ENCODE data around the gene PDLIM5.

The PDLIM5 gene

GRCh38 chr4:94548571-94548970, 96.8 kb downstream of the PDLIM5 start:
- ATAC-seq = peak; percentile 93

GRCh38 chr4:94550352-94550751, 98.6 kb downstream of the PDLIM5 start:
- no peak for TF ChIP-seq ZNF8 (CRISPR knock-in tag; IDR thresholded peaks at IDR 0.05)
- TF ChIP-seq, protein P1, sequence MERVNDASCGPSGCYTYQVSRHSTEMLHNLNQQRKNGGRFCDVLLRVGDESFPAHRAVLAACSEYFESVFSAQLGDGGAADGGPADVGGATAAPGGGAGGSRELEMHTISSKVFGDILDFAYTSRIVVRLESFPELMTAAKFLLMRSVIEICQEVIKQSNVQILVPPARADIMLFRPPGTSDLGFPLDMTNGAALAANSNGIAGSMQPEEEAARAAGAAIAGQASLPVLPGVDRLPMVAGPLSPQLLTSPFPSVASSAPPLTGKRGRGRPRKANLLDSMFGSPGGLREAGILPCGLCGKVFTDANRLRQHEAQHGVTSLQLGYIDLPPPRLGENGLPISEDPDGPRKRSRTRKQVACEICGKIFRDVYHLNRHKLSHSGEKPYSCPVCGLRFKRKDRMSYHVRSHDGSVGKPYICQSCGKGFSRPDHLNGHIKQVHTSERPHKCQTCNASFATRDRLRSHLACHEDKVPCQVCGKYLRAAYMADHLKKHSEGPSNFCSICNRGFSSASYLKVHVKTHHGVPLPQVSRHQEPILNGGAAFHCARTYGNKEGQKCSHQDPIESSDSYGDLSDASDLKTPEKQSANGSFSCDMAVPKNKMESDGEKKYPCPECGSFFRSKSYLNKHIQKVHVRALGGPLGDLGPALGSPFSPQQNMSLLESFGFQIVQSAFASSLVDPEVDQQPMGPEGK (CRISPR knock-in tag; IDR thresholded peaks at IDR 0.05; ENCODE audit: borderline replicate concordance) = no peak
- TF ChIP-seq ZC3H10 (CRISPR knock-in tag; IDR thresholded peaks at IDR 0.05) = no peak
- TF ChIP-seq BACH2 (CRISPR knock-in tag; IDR thresholded peaks at IDR 0.05; ENCODE audit: borderline replicate concordance) = no peak
- TF ChIP-seq, protein P2, sequence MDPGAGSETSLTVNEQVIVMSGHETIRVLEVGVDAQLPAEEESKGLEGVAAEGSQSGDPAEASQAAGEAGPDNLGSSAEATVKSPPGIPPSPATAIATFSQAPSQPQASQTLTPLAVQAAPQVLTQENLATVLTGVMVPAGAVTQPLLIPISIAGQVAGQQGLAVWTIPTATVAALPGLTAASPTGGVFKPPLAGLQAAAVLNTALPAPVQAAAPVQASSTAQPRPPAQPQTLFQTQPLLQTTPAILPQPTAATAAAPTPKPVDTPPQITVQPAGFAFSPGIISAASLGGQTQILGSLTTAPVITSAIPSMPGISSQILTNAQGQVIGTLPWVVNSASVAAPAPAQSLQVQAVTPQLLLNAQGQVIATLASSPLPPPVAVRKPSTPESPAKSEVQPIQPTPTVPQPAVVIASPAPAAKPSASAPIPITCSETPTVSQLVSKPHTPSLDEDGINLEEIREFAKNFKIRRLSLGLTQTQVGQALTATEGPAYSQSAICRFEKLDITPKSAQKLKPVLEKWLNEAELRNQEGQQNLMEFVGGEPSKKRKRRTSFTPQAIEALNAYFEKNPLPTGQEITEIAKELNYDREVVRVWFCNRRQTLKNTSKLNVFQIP (CRISPR knock-in tag; IDR thresholded peaks at IDR 0.05; ENCODE audit: borderline replicate concordance, low read depth) = no peak
- no peak for TF ChIP-seq ZFP30 (CRISPR knock-in tag; IDR thresholded peaks at IDR 0.05)
- no peak for TF ChIP-seq PPARA (CRISPR knock-in tag; IDR thresholded peaks at IDR 0.05; ENCODE audit: borderline replicate concordance)
- no peak for TF ChIP-seq CREB5 (CRISPR knock-in tag; IDR thresholded peaks at IDR 0.05; ENCODE audit: low read depth)
- no peak for TF ChIP-seq ZFP3 (CRISPR knock-in tag; IDR thresholded peaks at IDR 0.05)
- no peak for TF ChIP-seq OSR1 (CRISPR knock-in tag; IDR thresholded peaks at IDR 0.05)
- no peak for TF ChIP-seq TSHZ2 (CRISPR knock-in tag; IDR thresholded peaks at IDR 0.05)
- no peak for TF ChIP-seq ZNF70 (CRISPR knock-in tag; IDR thresholded peaks at IDR 0.05)
- no peak for TF ChIP-seq ZNF565 (CRISPR knock-in tag; conservative IDR thresholded peaks at IDR 0.05; ENCODE audit: low read depth)
- TF ChIP-seq TOX (CRISPR knock-in tag; IDR thresholded peaks at IDR 0.05; ENCODE audit: borderline replicate concordance) = no peak
- no peak for TF ChIP-seq CSRNP3 (CRISPR knock-in tag; IDR thresholded peaks at IDR 0.05)
- no peak for TF ChIP-seq ESRRG (CRISPR knock-in tag; IDR thresholded peaks at IDR 0.05)
- TF ChIP-seq ARNTL (CRISPR knock-in tag; IDR thresholded peaks at IDR 0.05; ENCODE audit: borderline replicate concordance, low read depth) = no peak
- no peak for TF ChIP-seq TCF4 (CRISPR knock-in tag; IDR thresholded peaks at IDR 0.05; ENCODE audit: borderline replicate concordance)
- TF ChIP-seq SNAI2 (CRISPR knock-in tag; IDR thresholded peaks at IDR 0.05) = no peak
- no peak for ATAC-seq

More at GRCh38 chr4:94548571-94548970, 96.8 kb downstream of the PDLIM5 start:
- TF ChIP-seq PPARA (CRISPR knock-in tag; IDR thresholded peaks at IDR 0.05; ENCODE audit: borderline replicate concordance) (no peak), CREB5 (CRISPR knock-in tag; IDR thresholded peaks at IDR 0.05; ENCODE audit: low read depth) (0 out of 2 replicates have a peak, but pooled peaks have one; percentile 13), RARB (CRISPR knock-in tag; IDR thresholded peaks at IDR 0.05) (no peak), CSRNP3 (CRISPR knock-in tag; IDR thresholded peaks at IDR 0.05) (no peak), ZFP3 (CRISPR knock-in tag; IDR thresholded peaks at IDR 0.05) (no peak), ZFP30 (CRISPR knock-in tag; IDR thresholded peaks at IDR 0.05) (no peak), ISL1 (CRISPR knock-in tag; IDR thresholded peaks at IDR 0.05) (peak; percentile 58)

Measured in SK-N-SH treated with all-trans-retinoic acid at 6 μM for 48 hours (cell line).